ENCODE data around the gene DHX35.
"Not testable (repeated sequence)": the region's sequence is repeated elsewhere in the genome, so short reads cannot be mapped to it uniquely, and the experiment has no call there.

Gene DHX35

GRCh38 chr20:38941726-38942389, 20.3 kb upstream of the DHX35 start:
- DNase-seq, result no peak

- no peak for DNase-seq
These were observed 17.1 kb upstream of the DHX35 start for GRCh38 chr20:38945012-38945411.

GRCh38 chr20:38946836-38947235, 15.3 kb upstream of the DHX35 start:
- no peak for DNase-seq

- no peak for DNase-seq
These were observed 14.2 kb upstream of the DHX35 start for GRCh38 chr20:38947931-38948362.

GRCh38 chr20:38950254-38950653, 11.9 kb upstream of the DHX35 start:
- no peak for DNase-seq

- DNase-seq, result no peak
These were observed 10.5 kb upstream of the DHX35 start for GRCh38 chr20:38951611-38952010.

- no peak for DNase-seq
These were observed 10.0 kb upstream of the DHX35 start for GRCh38 chr20:38952153-38952552.

- DNase-seq, result no peak
These were observed 8.4 kb upstream of the DHX35 start for GRCh38 chr20:38953630-38954340.

- DNase-seq, result no peak
These were observed 4.8 kb upstream of the DHX35 start for GRCh38 chr20:38957235-38957876.

- DNase-seq, result no peak
These were observed 4.1 kb upstream of the DHX35 start for GRCh38 chr20:38957915-38958485.

- DNase-seq, result not testable (repeated sequence)
These were observed 1.9 kb upstream of the DHX35 start for GRCh38 chr20:38960187-38960687.

- no peak for DNase-seq
These were observed 557 bp upstream of the DHX35 start for GRCh38 chr20:38961530-38962043.

GRCh38 chr20:38962928-38963401, 821 bp downstream of the DHX35 start:
- DNase-seq, result no peak

- no peak for DNase-seq
These were observed 1.6 kb downstream of the DHX35 start for GRCh38 chr20:38963745-38964144.

GRCh38 chr20:38965264-38965663, 3.1 kb downstream of the DHX35 start:
- DNase-seq, result no peak

- no peak for DNase-seq
These were observed 5.9 kb downstream of the DHX35 start for GRCh38 chr20:38968090-38968489.

GRCh38 chr20:38969708-38970107, 7.6 kb downstream of the DHX35 start:
- DNase-seq, result no peak

GRCh38 chr20:38970302-38970701, 8.2 kb downstream of the DHX35 start:
- no peak for DNase-seq

- DNase-seq, result no peak
These were observed 11.0 kb downstream of the DHX35 start for GRCh38 chr20:38973107-38973506.

GRCh38 chr20:38973645-38974044, 11.5 kb downstream of the DHX35 start:
- no peak for DNase-seq

- no peak for DNase-seq
These were observed 13.5 kb downstream of the DHX35 start for GRCh38 chr20:38975539-38976120.

- no peak for DNase-seq
These were observed 17.3 kb downstream of the DHX35 start for GRCh38 chr20:38979434-38979833.

GRCh38 chr20:38979842-38980241, 17.7 kb downstream of the DHX35 start:
- no peak for DNase-seq

Measured in NCI-H2227 treated with DMSO at 0.1 percent for 48 hours (cell line).